Panc1 (cell line): Measurements from ENCODE around the gene GOLGA8R.
"Not testable (repeated sequence)": the region's sequence is repeated elsewhere in the genome, so short reads cannot be mapped to it uniquely, and the experiment has no call there.

ENCODE experiments used
- CTCF ChIP-seq: fragments of 450-650 bp; IDR thresholded peaks from 2 replicates; pipeline ENCODE4 v1.5.1; 2017; ENCODE audit warnings: mild to moderate bottlenecking
- POLR2AphosphoS5 ChIP-seq: IDR thresholded peaks from 2 replicates; pipeline ENCODE4 v1.6.1; 2012; ENCODE audit warnings: mild to moderate bottlenecking, low read depth, low read length, moderate library complexity
- REST ChIP-seq, 2 experiments: IDR thresholded peaks; 2 replicates each; pipeline ENCODE4 v1.6.1; 2011 to 2012; ENCODE audit warnings: low read depth in 2 of 2, control low read depth in 1 of 2, low read length in 1 of 2, mild to moderate bottlenecking in 1 of 2, moderate library complexity in 1 of 2; ENCODE audit not compliant: insufficient read depth in 1 of 2
- SIN3A ChIP-seq: IDR thresholded peaks from 2 replicates; pipeline ENCODE4 v1.6.1; 2012; ENCODE audit warnings: low read depth, mild to moderate bottlenecking, low read length, moderate library complexity, borderline replicate concordance; ENCODE audit not compliant: insufficient read depth
- TCF7L2 ChIP-seq: IDR thresholded peaks from 2 replicates; pipeline ENCODE4 v1.6.1; 2011; ENCODE audit warnings: mild to moderate bottlenecking, low read depth, low read length, inconsistent platforms

- TF ChIP-seq POLR2AphosphoS5; CTCF; SIN3A; REST (IDR thresholded peaks at IDR 0.05; ENCODE audit: insufficient read depth in 1 of 2, low read depth in 2 of 2, low read length in 1 of 2); TCF7L2: not testable (repeated sequence)
These were observed 52.7 kb downstream of the GOLGA8R start for GRCh38 chr15:30361404-30361803.
